22Rv1 (cell line): ENCODE results near the gene TP73.

Source experiments
- CTCF ChIP-seq: fragments of 450-650 bp; IDR thresholded peaks from 2 replicates; pipeline ENCODE4 v1.5.1; 2017; ENCODE audit warnings: mild to moderate bottlenecking
- ZFX ChIP-seq: fragments of 450-650 bp; IDR thresholded peaks from 2 replicates; pipeline ENCODE4 v1.6.1; 2017; ENCODE audit warnings: antibody characterized with exemption, borderline replicate concordance

DNA sequence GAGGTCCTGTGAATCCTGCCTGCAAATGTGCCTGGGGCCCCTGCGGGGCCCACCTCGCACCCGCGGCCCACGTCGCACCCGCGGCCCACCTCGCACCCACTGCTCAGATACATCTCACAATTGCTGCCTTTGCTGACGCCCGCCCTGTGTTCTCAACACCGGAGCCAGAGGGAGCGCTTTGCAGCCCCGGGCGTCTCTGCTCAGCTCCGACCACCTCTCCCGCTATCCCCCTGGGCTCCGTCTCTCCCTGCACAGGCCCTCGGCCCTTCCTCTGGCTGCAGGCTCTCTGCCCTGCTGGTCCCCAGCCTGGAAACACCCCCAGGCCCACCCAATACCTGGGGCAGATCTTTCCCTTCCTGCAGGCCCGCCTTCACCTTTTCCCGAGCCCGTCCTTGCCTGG, 44.8 kb downstream of the TP73 start:
- TF ChIP-seq CTCF: no peak
- no peak for TF ChIP-seq ZFX
